Left kidney (tissue), 2 donors: Measurements from ENCODE around the gene CPNE4. TPM values are rescaled to one million over a fixed set of nuclear protein-coding genes. Genes with fewer than 3 reads are reported as not detected.
"Not testable (repeated sequence)": the region's sequence is repeated elsewhere in the genome, so short reads cannot be mapped to it uniquely, and the experiment has no call there.

ENCODE experiments used
- DNase-seq: peaks from one replicate; pipeline ENCODE4 v3.0.0-alpha.2; 2013
- polyA plus RNA-seq: library from polyadenylated mRNA; unstranded; fragments of 120-200 nt; gene quantifications from one replicate; pipeline ENCODE4 v1.2.1, GENCODE V29; 2013; ENCODE audit not compliant: insufficient read length

CPNE4 gene
- polyA plus RNA-seq, 1 donor, result 0.68 TPM

DNA sequence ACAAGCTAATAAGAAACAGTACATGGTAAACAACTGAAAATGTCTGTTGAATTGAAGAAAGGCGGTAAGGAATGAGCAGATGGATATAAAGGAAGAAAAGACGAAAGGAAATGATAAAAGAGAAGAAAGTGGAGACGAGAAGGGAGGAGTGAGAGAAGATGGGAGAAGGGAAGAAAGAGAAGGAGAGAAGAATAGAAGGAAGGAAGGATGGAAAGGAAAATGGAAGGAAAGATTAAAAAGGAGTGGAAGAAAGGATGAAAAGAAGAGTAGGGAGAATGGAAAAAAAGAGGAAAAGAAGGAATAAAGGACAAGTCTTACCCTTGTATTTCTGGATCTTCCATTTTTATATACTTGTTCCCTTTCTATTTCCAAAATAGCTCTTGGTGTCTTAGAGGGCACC, 17.7 kb downstream of the CPNE4 start:
- DNase-seq, result no peak

DNA sequence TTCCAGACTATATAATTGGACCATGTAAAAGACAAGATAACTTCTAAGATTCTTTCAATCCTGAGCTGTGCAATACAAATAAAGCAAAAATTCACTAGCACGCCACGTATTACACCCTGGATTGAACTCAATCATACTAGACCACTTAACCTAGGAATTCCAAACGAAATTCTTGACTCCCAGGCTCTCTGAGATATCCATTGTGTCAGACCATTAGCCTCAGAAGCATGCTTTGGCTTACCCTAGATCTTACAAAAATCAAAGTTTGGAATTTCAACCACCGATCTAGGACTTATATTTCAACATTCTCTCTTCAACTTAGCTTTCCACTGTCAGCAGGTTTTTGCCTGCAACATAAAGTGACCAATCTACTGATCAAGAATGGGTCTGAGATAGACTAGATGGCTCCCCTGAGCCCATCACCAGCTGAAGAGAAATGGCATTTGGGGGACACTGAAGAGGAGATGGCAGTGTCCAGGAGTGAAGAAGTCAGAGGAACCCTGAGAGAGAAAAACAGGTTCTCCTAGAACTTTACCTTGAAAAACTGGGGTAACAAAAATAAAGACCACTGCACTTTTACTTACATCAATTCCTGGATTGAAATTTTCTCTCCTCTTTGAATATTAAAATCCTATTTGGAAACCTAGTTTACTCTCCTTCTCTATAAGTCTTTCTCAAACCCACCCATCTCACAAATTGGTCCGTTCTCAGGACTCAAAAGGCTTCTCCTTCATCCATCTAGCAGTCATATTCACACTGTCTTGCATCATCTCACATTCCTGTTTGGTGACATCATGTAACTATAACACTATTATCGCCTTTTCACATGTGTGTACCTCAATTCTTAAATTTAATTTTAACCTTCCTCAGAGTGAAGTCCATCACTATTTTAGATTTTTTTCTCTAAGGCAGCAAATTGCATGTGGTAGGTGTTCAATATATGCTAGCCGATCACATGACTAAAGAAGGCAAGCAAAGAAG, 18.5 kb downstream of the CPNE4 start:
- no peak for DNase-seq

DNA sequence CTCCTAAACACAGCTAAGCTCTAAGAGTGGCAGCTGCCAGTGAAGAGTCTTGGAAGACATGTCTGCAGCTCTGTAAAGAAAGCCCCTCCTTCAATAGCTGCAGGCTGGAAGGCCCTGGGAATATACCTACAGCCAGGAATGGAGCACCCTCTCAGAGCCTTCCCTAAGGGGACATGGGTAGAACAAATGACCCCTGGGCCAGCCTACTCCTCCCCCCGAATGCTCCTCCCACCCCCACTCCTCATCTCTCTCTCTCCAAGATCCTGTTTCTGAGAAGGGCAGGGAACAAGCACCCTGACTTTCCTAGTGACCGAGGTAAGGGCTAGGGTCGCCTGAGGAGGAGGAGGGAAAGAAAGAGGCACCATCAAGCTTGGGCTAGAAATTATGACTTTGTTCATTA, 20.7 kb downstream of the CPNE4 start:
- DNase-seq, result no peak

DNA sequence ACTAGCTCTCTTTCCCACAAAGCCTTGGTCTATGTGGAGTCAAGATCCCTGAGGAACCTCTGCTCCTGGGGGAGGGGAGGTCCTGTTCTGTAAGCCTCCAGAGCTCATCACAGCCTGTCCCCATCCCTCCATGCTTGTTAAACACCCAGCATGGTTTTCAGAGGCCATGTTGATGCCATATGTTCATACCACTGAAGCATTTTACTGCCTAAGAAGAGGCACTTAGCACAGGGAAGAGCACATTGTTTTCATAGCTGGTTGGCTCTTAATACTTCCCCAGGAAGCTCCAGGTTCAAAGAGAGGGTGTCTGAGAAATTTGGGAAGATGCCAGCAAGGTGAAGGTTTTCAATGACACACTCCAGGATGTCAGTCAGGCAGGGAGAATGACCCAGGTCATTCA, 25.6 kb downstream of the CPNE4 start:
- no peak for DNase-seq

DNA sequence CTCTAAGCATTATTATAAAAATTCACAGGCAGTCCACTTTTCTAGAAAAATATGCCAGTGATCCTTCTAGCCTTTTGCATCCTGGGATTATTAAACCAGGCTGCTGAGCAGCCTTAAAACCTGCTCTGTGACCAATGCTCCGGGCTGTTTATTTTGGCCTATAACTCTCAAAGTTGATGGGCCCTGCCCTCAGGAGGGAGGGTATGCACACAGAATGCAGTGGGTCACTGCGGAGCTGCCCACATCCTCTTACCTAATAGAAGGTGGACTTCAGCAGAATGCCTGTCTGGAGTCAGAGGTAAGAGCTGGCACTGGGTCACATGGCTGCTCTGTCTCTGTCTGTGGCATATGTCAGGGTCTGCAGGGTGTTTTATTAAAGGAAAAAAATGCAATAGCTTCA, 26.0 kb downstream of the CPNE4 start:
- DNase-seq, result no peak

DNA sequence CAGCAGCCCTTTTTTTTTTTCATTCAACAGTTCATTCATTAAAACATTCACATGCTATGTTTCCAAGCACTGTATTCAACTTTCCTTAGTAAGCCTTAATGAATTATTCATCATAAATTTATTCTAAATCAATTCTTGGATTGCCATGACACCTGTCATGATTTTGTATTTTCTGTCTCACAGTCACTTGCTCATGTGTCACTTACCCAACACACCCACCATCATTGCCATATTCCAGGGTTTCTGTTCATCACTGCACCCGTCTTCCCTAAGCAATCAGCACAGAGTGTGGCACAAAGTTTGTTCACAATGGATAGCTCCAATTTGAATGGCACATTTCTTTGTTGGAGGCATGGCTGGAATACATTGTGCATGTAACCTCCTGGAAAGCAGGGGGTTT, 27.2 kb downstream of the CPNE4 start:
- no peak for DNase-seq

DNA sequence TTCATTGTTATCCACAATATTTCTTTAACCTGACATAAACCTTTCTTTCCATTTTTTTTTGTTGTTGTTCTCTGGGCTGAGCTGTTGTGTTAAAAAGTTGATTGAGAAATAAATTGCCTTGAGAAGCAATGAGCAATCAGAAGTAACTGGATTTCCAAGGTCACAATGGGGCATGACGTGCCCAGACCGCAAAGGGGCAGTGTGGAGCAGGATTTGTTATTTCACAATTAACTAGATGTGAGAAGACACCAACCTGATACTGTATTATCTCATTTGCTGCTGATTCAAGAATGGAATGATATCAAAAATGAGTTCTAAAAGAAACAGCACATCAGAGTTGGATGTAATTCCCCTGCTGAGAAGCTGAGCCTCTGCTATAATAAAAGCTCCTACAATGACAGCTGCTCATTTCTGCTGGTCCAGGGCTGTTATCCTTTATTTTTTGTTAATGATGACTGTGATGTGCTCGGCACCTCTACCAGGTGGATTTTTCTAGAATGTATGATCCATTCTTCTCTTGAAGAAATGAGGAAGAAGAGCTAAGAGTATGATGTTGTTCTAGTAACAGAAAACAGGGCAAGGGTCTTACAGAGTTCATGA, 28.1 kb downstream of the CPNE4 start:
- no peak for DNase-seq

DNA sequence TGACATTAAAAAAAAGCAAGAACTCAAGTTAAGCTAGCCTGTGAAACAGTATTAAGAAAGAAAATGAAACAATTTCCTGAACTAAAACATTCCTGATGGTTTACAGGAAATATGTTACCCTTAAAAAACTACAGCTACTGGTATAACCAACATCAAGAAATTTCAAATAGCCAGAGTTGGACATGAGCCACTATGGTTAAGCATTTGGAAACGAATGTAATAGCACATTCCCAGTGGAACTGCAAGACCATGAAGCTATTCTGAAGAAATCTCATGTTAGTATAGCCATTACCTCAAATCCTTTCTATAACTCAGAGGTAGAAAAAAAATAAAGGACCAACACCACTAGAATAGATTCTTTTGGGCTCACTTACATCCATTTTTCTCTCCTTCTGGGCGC, 30.2 kb downstream of the CPNE4 start:
- no peak for DNase-seq

DNA sequence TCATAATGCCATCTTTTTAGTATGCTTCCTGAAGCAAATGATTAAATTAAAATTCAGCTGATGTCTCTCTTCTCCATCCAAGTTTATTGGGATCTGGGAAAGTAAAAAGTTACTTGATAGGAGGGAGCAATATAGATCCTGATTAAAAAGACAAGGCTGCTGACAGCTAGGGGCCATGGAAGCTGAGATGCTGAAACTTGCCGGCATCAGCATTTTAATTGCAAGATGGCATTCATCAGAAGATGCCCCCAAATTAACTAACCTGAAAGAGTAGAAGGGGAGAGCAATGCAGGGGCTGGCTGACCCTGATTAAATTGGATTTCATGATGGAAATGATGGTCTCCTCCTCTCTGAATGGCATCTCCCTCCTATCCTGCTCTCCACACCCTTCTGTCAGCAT, 31.1 kb downstream of the CPNE4 start:
- no peak for DNase-seq

DNA sequence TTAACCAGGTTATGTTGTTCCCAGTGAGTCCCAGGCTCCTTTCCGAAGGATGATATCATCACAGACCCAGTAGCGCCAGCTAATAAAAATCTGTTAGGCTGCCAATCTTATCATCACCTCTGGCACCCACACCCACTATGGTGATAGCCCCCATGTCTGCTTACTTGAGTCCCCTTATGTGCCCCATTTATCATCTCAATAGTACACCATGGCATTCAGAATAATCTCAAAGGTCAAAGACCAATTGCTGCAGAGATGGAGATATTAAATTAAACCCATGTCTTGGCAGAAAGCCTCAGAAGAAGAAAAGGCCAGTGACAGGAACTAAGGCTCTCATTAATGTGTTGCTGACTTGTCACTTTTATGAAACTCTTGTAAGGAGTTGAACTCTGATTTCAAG, 32.8 kb downstream of the CPNE4 start:
- DNase-seq, result no peak

DNA sequence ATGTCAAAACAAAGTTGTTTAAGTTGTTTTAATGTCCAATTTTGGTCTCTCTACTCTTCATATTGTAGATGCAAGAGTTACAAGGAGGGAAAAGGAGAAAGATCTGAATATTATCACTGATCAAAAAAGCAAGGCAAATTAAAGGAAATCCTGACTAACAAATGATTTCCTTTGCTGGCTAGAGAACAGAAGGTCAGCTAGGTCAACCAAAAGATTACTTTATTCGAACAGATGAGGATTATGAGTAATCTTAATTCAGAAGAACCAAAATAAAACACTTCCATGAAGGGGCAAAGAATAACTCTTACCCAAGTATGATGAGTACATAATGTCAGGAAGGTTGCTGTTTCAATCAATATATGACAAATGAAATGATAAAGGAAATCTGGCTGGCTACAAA, 33.8 kb downstream of the CPNE4 start:
- no peak for DNase-seq

DNA sequence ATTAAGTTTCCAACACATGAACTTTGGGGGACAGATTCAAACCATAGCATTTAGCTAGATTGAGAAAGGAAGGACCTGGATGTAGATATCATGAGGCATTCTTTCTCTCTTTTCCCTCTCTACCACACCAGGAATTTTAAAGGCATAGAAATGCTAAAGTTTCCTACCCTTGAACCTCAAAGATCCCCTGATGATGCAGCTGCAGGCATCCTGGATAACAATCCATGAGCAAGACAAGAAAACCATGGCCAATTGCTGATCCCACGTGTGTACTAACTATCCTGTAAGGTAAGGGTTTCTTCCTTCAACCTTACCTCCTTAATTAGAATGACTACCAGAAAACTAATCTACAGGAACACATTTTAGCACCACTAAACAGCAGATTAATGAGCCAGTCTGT, 36.8 kb downstream of the CPNE4 start:
- no peak for DNase-seq

DNA sequence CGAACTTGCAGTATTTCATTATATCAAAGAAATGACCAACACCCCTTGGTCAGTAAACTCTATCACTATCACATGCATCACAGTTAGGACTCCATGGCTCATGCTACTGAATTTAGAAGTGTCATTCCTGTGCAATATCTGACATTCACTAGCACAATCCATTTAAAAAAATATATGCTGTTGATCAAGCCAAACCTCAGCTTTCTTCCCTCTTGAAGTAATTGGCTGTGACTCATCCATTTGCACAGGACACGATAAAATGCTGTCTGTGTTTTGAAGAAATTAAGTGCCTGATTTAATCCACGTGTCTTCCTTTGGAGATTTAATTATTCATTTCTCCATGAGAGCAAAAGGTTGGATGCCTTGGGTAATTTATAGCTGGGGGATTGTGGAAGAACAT, 38.9 kb downstream of the CPNE4 start:
- no peak for DNase-seq

DNA sequence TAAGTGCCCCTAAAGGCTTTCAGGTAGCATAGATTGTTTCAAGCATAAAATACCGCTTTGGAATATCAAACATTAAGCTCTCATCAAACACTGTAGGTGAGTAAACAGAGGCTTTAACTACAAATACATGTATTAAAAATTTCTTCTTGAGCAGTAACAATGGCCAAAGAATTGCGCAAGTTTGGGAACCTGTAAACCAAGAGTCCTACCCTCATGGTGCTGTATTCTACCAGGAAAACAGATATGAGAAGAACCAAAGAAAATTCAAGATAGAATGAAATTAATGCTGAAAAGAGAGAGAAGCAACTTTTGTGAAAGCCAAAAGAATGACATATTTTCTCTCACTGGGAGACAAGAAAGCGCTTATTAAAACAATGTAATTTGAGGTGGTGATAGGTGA, 45.5 kb downstream of the CPNE4 start:
- DNase-seq, result no peak

DNA sequence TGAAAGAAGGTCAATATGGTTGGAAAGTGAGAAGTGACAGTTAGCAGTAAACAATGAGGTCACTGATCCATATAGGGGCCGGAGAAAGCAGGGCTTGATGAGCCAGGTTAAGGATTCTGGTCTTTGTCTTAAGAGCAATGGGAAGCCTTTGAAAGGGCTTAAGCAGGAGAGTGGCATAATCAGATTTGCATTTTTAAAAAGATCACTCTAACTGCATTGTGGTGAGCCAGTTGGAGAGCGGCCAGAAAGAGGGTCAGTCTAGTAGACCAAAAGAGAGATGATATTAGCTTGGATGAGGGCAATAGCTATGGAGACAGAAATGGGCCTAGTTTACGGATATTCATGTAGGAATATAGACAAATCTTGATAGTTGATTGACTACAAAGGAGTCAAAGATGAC, 46.6 kb downstream of the CPNE4 start:
- no peak for DNase-seq

DNA sequence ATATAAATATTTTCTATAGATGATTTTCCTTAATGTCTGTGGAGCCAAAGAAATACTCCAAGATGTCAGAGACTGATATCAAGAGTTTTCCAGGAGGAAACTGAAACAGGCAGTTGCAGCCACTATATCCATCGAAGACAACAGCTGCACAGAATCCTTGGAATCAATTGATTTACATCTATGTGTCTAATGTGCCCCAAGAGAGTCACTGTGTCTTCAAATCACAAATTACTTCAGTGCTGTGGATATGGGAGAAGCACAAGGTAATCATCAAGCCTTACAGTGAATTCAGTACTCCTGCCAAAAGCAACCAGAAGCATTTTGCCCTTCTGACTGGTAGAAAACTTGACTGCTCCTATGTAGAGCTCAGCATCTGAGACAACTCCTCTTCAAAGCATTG, 51.1 kb downstream of the CPNE4 start:
- DNase-seq, result no peak

DNA sequence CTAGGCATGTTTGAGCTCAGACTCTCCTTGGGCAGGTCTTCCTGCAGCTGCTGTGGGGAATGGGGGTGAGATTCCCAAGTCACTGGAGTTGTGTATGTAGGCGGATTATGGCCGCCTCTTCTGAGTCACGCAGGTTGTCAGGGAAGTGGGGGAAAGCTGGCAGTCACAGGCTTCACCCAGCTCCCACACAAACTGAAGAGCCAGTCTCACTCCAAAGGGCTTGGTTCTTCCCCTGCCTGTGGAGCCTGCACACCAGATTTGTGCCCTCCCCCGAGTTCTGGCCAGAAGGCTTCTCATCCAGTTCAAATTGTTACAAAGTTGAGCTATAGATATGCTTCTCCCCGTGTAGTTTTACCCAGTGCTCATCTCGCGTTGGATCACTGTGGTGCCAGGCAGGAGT, 53.5 kb downstream of the CPNE4 start:
- DNase-seq, result no peak

DNA sequence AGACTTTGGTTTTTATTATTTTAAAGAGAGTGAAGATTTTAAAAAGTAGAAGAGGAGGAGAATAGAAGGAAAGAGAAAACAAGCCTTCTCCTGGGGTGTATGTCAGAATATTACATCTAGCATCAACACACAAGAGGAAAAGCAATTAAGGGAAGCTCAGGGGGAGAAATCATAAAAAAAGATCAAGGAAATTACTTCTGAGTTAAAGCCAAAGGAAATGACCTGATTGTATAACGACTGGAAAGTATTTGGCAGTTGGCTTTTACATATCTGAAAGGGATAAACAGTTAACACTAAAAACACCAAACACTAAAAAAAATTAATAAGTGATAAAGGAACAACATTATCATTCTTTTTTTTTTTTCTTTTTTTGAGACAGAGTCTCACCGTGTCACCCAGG, 58.4 kb downstream of the CPNE4 start:
- DNase-seq, result no peak

DNA sequence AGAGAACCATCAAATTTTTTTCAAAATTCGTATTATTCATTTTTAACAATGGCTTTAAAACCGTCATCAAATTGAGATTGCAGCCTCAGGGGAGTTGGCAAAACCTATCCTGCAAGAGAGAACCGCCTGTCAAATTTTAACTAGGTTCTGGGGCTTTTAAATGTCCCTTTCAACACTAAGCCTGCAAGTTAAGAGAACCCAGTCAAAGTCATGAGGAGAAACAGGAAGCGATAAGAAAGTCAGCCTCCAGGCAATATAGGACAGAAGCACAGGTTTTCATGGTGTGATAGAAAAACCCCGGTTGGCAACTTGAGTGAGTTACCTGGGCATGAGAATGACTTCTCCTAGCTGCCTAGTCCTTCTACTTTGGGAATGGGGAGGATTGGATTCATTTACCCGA, 59.8 kb downstream of the CPNE4 start:
- no peak for DNase-seq

DNA sequence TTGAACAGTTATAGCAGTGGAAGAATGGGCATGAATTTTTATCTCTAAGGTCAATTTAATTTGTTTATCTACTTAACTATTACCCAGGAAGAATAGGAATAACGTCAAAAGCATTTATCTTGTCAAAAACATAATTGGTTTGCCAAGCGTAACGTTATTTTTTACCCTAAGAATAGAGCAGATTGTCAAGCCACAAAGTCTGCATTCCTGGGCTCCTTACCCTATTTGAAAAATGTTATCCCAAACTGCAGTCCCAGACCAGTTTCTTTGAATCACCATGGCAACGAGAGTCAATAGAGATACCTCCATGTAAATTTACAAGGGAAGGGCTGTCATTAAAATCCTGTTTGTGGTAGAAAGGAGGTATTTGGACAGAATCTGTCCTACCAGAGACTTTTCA, 61.1 kb downstream of the CPNE4 start:
- no peak for DNase-seq

DNA sequence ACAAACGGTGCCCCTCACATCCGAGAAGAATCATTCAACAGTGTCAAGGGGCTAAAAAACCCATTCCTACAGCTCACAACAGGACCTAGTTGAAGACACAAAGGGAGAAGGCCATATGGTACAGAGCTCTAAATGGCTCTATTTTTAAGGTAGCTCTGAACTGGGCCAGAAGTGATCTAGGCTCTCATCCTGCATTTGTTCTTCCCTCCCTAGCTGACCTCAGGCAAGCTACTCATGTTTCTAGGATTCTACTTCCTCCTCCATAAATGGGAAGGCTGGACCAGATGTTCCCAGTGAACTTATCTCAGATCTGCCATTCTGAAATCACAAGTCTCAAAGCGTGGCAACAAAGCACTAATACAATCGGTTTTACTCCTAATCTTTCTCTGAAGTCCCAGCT, 62.3 kb downstream of the CPNE4 start:
- DNase-seq, result no peak

DNA sequence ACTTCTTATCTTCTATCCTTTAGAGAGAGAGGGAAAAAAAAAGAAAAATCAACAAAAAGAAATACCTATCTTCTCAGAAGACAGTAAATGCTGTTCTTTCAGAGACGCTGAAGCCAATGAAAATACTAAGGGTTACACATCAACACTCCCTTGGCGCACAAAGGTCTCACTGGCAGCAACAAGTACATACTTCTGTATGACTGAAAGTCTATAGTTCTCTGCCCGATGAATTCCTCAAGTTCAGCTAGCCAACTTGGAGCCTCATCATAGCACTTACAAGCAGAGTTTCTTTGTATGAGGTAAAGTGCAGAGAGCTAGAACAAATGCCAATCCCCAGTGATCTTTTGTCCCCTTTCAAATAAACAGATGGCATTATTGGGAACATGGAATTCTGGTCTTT, 62.7 kb downstream of the CPNE4 start:
- no peak for DNase-seq

DNA sequence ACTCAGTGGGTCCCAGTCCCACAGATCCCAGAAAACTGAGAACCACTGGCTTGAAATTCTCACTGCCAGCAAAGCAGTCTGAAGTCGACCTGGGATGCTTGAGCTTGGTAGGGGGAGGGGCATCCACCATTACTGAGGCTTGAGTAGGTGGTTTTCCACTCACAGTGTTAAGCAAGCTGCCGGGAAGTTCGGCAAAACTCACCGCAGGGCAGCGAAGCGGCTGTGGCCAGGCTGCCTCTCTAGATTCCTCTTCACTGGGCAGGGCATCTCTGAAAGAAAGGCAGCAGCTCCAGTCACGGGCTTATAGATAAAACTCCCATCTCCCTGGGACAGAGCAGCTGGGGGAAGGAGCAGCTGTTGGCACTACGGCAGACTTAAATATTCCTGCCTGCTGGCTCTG, 71.4 kb downstream of the CPNE4 start:
- not testable (repeated sequence) for DNase-seq

DNA sequence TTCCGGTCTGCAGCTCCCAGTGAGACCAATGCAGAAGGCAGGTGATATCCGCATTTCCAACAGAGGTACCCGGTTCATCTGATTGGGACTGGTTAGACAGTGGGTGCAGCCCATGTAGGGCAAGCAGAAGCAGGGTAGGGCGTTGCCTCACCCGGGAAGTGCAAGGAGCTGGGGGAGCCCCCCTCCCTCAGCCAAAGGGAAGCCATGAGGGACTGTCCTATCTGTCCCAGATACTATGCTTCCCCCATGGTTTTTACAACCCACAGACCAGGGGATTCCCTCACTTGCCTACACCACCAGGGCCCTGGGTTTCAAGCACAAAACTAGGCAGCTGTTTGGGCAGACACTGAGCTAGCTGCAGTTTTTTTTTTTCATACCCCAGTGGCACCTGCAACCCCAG, 71.8 kb downstream of the CPNE4 start:
- no peak for DNase-seq
